SK-N-SH treated with all-trans-retinoic acid at 6 μM for 48 hours (cell line): ENCODE data around the gene CTSH.

Experiments used
- ARNTL ChIP-seq: fragments of 450-650 bp; formaldehyde crosslinking; IDR thresholded peaks from 2 replicates; pipeline ENCODE4 v1.5.0; 2020; ENCODE audit warnings: low read depth, mild to moderate bottlenecking, moderate library complexity, borderline replicate concordance
- ESRRG ChIP-seq: fragments of 250-450 bp; sonication (Bioruptor Pico); IDR thresholded peaks from 2 replicates; pipeline ENCODE4 v1.6.1; 2021; ENCODE audit warnings: mild to moderate bottlenecking
- ISL1 ChIP-seq: fragments of 250-450 bp; sonication (Bioruptor Pico); IDR thresholded peaks from 2 replicates; pipeline ENCODE4 v2.1.2; 2022; ENCODE audit warnings: mild to moderate bottlenecking, moderate library complexity
- ZFP30 ChIP-seq: fragments of 450-650 bp; formaldehyde crosslinking; IDR thresholded peaks from 2 replicates; pipeline ENCODE4 v1.5.0; 2022; ENCODE audit warnings: mild to moderate bottlenecking, moderate library complexity
- TF ChIP-seq, protein P1 (sequence below): fragments of 250-450 bp; sonication (Bioruptor Pico); IDR thresholded peaks from 2 replicates; pipeline ENCODE4 v1.8.0; 2020; ENCODE audit warnings: mild to moderate bottlenecking, moderate library complexity, borderline replicate concordance
- TF ChIP-seq, protein P2 (sequence below): fragments of 250-450 bp; sonication (Bioruptor Pico); IDR thresholded peaks from 2 replicates; pipeline ENCODE4 v1.5.1; 2021; ENCODE audit warnings: mild to moderate bottlenecking, moderate library complexity

DNA sequence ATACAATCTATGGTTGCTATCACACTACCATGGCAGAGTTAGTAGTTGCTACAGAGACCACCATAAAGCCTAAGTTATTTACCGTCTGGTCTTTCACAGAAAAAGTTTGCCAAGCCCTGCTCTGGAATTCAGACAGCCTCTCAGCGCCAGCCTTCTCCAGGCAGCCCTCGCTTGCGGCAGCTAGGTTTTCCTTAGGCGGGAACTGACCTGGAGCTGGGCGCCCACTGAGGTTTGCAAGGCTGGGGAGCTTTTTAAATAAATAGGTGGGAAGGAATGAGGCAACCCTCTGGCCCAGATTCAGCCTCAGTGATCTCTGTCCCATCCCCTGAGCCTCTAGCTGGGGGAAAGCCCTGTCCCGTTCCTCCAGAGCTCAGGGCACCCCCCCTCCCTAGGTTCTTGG is 1.2 kb downstream of the CTSH start:
- TF ChIP-seq ESRRG (CRISPR knock-in tag): no peak
- no peak for TF ChIP-seq ISL1 (CRISPR knock-in tag)
- TF ChIP-seq, protein P1, sequence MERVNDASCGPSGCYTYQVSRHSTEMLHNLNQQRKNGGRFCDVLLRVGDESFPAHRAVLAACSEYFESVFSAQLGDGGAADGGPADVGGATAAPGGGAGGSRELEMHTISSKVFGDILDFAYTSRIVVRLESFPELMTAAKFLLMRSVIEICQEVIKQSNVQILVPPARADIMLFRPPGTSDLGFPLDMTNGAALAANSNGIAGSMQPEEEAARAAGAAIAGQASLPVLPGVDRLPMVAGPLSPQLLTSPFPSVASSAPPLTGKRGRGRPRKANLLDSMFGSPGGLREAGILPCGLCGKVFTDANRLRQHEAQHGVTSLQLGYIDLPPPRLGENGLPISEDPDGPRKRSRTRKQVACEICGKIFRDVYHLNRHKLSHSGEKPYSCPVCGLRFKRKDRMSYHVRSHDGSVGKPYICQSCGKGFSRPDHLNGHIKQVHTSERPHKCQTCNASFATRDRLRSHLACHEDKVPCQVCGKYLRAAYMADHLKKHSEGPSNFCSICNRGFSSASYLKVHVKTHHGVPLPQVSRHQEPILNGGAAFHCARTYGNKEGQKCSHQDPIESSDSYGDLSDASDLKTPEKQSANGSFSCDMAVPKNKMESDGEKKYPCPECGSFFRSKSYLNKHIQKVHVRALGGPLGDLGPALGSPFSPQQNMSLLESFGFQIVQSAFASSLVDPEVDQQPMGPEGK (CRISPR knock-in tag): no peak
- TF ChIP-seq ZFP30 (CRISPR knock-in tag): no peak
- TF ChIP-seq ARNTL (CRISPR knock-in tag): no peak
- TF ChIP-seq, protein P2, sequence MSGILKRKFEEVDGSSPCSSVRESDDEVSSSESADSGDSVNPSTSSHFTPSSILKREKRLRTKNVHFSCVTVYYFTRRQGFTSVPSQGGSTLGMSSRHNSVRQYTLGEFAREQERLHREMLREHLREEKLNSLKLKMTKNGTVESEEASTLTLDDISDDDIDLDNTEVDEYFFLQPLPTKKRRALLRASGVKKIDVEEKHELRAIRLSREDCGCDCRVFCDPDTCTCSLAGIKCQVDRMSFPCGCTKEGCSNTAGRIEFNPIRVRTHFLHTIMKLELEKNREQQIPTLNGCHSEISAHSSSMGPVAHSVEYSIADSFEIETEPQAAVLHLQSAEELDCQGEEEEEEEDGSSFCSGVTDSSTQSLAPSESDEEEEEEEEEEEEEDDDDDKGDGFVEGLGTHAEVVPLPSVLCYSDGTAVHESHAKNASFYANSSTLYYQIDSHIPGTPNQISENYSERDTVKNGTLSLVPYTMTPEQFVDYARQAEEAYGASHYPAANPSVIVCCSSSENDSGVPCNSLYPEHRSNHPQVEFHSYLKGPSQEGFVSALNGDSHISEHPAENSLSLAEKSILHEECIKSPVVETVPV: no peak
